H1 (cell line): ENCODE measurements around the gene SESN3. TPM values are rescaled to one million over a fixed set of nuclear protein-coding genes. Genes with fewer than 3 reads are reported as not detected.

ENCODE experiments used
- ASH2L ChIP-seq: fragments of 200-600, 300-600 bp; sonication (generic); IDR thresholded peaks from one replicate; pipeline ENCODE4 v1.7.1; 2017; ENCODE audit warnings: low read length
- BRCA1 ChIP-seq: IDR thresholded peaks from 2 replicates; pipeline ENCODE4 v1.6.1; 2012; ENCODE audit warnings: low read depth, low read length, improper control_type of control experiment
- CBX5 ChIP-seq: fragments of 300-800, 300-1000 bp; sonication (generic); IDR thresholded peaks from 2 replicates; pipeline ENCODE4 v1.7.1; 2016; ENCODE audit warnings: antibody characterized with exemption, low read length, low read depth
- CTBP2 ChIP-seq: IDR thresholded peaks from 2 replicates; pipeline ENCODE4 v1.7.0; 2011; ENCODE audit warnings: borderline replicate concordance, mild to moderate bottlenecking, moderate library complexity, mixed read lengths, low read length; ENCODE audit not compliant: insufficient read depth, insufficient read length
- FOSL1 ChIP-seq: IDR thresholded peaks from 2 replicates; pipeline ENCODE4 v1.6.1; 2011; ENCODE audit warnings: mild to moderate bottlenecking, low read depth, low read length, moderate library complexity; ENCODE audit not compliant: insufficient read depth
- GTF2F1 ChIP-seq: IDR thresholded peaks from 2 replicates; pipeline ENCODE4 v1.6.1; 2012; ENCODE audit warnings: low read depth, low read length, improper control_type of control experiment, borderline replicate concordance
- JUN ChIP-seq: IDR thresholded peaks from 2 replicates; pipeline ENCODE4 v1.6.1; 2011; ENCODE audit warnings: low read depth, mild to moderate bottlenecking, improper control_type of control experiment, low read length
- KDM5A ChIP-seq: fragments of 200-600 bp; IDR thresholded peaks from 2 replicates; pipeline ENCODE4 v1.7.1; 2012; ENCODE audit warnings: mild to moderate bottlenecking, low read length, inconsistent platforms, mixed read lengths
- POLR2A ChIP-seq, 2 experiments: IDR thresholded peaks; 1 replicate in 1 of 2; 2 replicates in 1 of 2; pipeline ENCODE4 v1.6.1; 2011; ENCODE audit warnings: low read depth in 2 of 2, low read length in 2 of 2, mild to moderate bottlenecking in 2 of 2; ENCODE audit errors: control extremely low read depth in 1 of 2
- POU5F1 ChIP-seq: IDR thresholded peaks from 2 replicates; pipeline ENCODE4 v1.6.1; 2011; ENCODE audit warnings: low read depth, mild to moderate bottlenecking, low read length, moderate library complexity
- RXRA ChIP-seq: IDR thresholded peaks from 2 replicates; pipeline ENCODE4 v1.6.1; 2011; ENCODE audit warnings: low read depth, mild to moderate bottlenecking, low read length, moderate library complexity; ENCODE audit not compliant: insufficient read depth
- SAP30 ChIP-seq: fragments of 300-600 bp; sonication (generic); IDR thresholded peaks from 2 replicates; pipeline ENCODE4 v1.7.1; 2012; ENCODE audit warnings: low read length, moderate library complexity, mild to moderate bottlenecking, inconsistent platforms; ENCODE audit not compliant: insufficient read depth, insufficient replicate concordance
- SIN3A ChIP-seq, 2 experiments: IDR thresholded peaks in 1 of 2; conservative IDR thresholded peaks in 1 of 2; 2 replicates each; pipeline ENCODE4 v1.6.1; 2011 to 2012; ENCODE audit warnings: low read length in 2 of 2, improper control_type of control experiment in 1 of 2, low read depth in 1 of 2, mild to moderate bottlenecking in 1 of 2
- SP2 ChIP-seq: IDR thresholded peaks from 2 replicates; pipeline ENCODE4 v1.6.1; 2012; ENCODE audit warnings: mild to moderate bottlenecking, low read length, inconsistent platforms
- SP4 ChIP-seq: IDR thresholded peaks from 2 replicates; pipeline ENCODE4 v1.6.1; 2012; ENCODE audit warnings: low read length, inconsistent platforms
- SUZ12 ChIP-seq: fragments of 200-600 bp; sonication (generic); IDR thresholded peaks from 2 replicates; pipeline ENCODE4 v1.6.1; 2012; ENCODE audit warnings: mild to moderate bottlenecking, inconsistent platforms, low read length, moderate library complexity, mixed read lengths
- TBP ChIP-seq: IDR thresholded peaks from 2 replicates; pipeline ENCODE4 v1.6.1; 2011; ENCODE audit warnings: low read depth, low read length, improper control_type of control experiment
- TEAD4 ChIP-seq: IDR thresholded peaks from 2 replicates; pipeline ENCODE4 v1.6.1; 2012; ENCODE audit warnings: low read depth, low read length, inconsistent platforms, mixed read lengths
- YY1 ChIP-seq: IDR thresholded peaks from 2 replicates; pipeline ENCODE4 v1.6.1; 2011; ENCODE audit warnings: low read depth, mild to moderate bottlenecking, low read length
- polyA plus RNA-seq, 7 experiments: library from polyadenylated mRNA; depleted of rRNA in 3 of 7; stranded (reverse) in 5 of 7; unstranded in 2 of 7; fragments of >200 nt in 5 of 7; fragments of 200-250 nt in 2 of 7; gene quantifications; 1 replicate in 5 of 7; 2 replicates in 1 of 7; 4 replicates in 1 of 7; pipeline versions ENCODE4 v1.2.1 to v1.2.3, GENCODE V29; 2011 to 2013; ENCODE audit warnings: missing spikeins in 2 of 7, mixed read lengths in 2 of 7
- total RNA-seq: library from RNA; stranded (reverse); fragmentation: NEBNext Ultra II Directional; extraction: Animal tissue kit (Norgen Biotek cat#: 25700); gene quantifications from 2 replicates; pipeline ENCODE4 v1.2.1, GENCODE V29; 2021
- TF ChIP-seq, protein P1 (sequence below): IDR thresholded peaks from 2 replicates; pipeline ENCODE4 v1.6.1; 2012; ENCODE audit warnings: low read length, inconsistent platforms
- TF ChIP-seq, protein P2 (sequence below): IDR thresholded peaks from 2 replicates; pipeline ENCODE4 v1.6.1; 2011; ENCODE audit warnings: low read depth, mild to moderate bottlenecking, low read length; ENCODE audit not compliant: insufficient read depth

The SESN3 gene
- total and polyA plus RNA-seq, 2 of the 8 experiments (the other 6 are each of a cell fraction or from before 2014, with no cell fraction given), result 10.2 to 31.1 TPM

DNA sequence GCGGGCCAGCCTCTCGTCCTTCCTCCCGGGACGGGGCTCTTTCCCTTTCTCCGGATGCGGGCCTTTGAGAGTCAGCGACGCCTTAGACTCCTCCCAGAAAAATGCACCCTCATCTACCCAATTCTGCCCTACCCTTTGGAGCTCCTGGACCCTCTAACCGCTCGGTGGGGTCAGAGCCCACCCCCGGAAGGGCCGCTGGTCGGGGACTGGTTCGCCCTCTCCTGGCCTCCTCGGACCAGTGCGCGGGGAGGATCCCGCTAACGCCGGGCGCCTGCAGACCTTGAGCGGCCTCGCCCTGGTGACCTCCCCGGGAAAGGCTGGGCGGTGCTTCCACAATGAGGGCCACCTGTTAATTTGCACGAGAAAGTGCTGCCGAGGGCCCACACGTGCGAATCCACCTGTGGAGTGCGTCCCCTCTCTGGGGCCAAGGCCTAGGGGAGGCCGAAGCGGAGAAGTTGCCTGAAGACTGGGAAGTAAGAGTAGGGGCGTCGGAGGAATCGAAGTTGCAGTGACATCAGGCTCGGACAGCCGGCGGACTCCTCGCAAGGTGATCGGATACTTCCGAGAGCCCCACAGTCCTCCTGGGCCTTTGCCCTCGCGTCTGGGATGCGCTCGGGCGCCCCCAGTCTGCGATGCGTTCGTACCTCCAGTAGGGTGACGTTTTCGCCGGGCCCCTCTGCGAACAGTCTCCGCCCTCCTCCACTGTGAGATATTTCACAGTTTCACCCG lies 79.9 kb downstream of the SESN3 start (continued):
- TF ChIP-seq, protein P1, sequence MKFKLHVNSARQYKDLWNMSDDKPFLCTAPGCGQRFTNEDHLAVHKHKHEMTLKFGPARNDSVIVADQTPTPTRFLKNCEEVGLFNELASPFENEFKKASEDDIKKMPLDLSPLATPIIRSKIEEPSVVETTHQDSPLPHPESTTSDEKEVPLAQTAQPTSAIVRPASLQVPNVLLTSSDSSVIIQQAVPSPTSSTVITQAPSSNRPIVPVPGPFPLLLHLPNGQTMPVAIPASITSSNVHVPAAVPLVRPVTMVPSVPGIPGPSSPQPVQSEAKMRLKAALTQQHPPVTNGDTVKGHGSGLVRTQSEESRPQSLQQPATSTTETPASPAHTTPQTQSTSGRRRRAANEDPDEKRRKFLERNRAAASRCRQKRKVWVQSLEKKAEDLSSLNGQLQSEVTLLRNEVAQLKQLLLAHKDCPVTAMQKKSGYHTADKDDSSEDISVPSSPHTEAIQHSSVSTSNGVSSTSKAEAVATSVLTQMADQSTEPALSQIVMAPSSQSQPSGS, result peak; percentile 88
- TF ChIP-seq SIN3A (conservative IDR thresholded peaks at IDR 0.05 in 1 of 2, IDR thresholded peaks at IDR 0.05 in 1 of 2; ENCODE audit: low read depth in 1 of 2, low read length in 2 of 2) (peak in 1 of 2 experiments; percentile 63; a peak in 1 of 4 replicates), SAP30 (no peak), CBX5 (no peak), YY1 (0 out of 2 replicates have a peak, but pooled peaks have one; percentile 36), TEAD4 (peak; percentile 45; the same call in 1 of the 2 replicates), POLR2A (IDR thresholded peaks at IDR 0.05; ENCODE audit: control extremely low read depth in 1 of 2, low read depth in 2 of 2, low read length in 2 of 2) (no peak; a peak in 1 of 3 replicates), JUN (no peak), FOSL1 (no peak), RXRA (no peak), BRCA1 (no peak), KDM5A (no peak), TBP (peak; percentile 49; the same call in 1 of the 2 replicates), SUZ12 (no peak; the same call in none of the 2 replicates), POU5F1 (no peak), SP2 (no peak), SP4 (no peak), CTBP2 (no peak), GTF2F1 (no peak; the same call in 1 of the 2 replicates), ASH2L (peak; percentile 90)
- TF ChIP-seq, protein P2, sequence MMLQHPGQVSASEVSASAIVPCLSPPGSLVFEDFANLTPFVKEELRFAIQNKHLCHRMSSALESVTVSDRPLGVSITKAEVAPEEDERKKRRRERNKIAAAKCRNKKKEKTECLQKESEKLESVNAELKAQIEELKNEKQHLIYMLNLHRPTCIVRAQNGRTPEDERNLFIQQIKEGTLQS, result no peak
